ENCODE data around the gene PSMB2. TPM values are rescaled to one million over a fixed set of nuclear protein-coding genes. Genes with fewer than 3 reads are reported as not detected.

The PSMB2 gene
- total and polyA plus RNA-seq, 10 of the 15 experiments (the other 5 are each of a cell fraction or from before 2014, with no cell fraction given): 71.7 to 299 (median 145) TPM

GRCh38 chr1:35557611-35558373, 83.5 kb downstream of the PSMB2 start, which contains the start of gene NCDN (continued):
- TF ChIP-seq, protein P1, sequence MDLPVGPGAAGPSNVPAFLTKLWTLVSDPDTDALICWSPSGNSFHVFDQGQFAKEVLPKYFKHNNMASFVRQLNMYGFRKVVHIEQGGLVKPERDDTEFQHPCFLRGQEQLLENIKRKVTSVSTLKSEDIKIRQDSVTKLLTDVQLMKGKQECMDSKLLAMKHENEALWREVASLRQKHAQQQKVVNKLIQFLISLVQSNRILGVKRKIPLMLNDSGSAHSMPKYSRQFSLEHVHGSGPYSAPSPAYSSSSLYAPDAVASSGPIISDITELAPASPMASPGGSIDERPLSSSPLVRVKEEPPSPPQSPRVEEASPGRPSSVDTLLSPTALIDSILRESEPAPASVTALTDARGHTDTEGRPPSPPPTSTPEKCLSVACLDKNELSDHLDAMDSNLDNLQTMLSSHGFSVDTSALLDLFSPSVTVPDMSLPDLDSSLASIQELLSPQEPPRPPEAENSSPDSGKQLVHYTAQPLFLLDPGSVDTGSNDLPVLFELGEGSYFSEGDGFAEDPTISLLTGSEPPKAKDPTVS (IDR thresholded peaks at IDR 0.05; ENCODE audit: low read depth, low read length): no peak
- peak; percentile 98 for TF ChIP-seq NR2C1 (IDR thresholded peaks at IDR 0.05)
- peak; percentile 97 for TF ChIP-seq CHD2 (IDR thresholded peaks at IDR 0.05; ENCODE audit: borderline replicate concordance, low read depth, low read length)
- TF ChIP-seq, protein P2, sequence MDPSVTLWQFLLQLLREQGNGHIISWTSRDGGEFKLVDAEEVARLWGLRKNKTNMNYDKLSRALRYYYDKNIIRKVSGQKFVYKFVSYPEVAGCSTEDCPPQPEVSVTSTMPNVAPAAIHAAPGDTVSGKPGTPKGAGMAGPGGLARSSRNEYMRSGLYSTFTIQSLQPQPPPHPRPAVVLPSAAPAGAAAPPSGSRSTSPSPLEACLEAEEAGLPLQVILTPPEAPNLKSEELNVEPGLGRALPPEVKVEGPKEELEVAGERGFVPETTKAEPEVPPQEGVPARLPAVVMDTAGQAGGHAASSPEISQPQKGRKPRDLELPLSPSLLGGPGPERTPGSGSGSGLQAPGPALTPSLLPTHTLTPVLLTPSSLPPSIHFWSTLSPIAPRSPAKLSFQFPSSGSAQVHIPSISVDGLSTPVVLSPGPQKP (IDR thresholded peaks at IDR 0.05; ENCODE audit: low read depth, low read length): peak; percentile 64
- TF ChIP-seq POLR2A (IDR thresholded peaks at IDR 0.05; ENCODE audit: low read depth, low read length): peak; percentile 93
- peak; percentile 48; the same call in 1 of the 2 replicates for TF ChIP-seq RUNX3 (IDR thresholded peaks at IDR 0.05; ENCODE audit: low read length)
- TF ChIP-seq, protein P3, sequence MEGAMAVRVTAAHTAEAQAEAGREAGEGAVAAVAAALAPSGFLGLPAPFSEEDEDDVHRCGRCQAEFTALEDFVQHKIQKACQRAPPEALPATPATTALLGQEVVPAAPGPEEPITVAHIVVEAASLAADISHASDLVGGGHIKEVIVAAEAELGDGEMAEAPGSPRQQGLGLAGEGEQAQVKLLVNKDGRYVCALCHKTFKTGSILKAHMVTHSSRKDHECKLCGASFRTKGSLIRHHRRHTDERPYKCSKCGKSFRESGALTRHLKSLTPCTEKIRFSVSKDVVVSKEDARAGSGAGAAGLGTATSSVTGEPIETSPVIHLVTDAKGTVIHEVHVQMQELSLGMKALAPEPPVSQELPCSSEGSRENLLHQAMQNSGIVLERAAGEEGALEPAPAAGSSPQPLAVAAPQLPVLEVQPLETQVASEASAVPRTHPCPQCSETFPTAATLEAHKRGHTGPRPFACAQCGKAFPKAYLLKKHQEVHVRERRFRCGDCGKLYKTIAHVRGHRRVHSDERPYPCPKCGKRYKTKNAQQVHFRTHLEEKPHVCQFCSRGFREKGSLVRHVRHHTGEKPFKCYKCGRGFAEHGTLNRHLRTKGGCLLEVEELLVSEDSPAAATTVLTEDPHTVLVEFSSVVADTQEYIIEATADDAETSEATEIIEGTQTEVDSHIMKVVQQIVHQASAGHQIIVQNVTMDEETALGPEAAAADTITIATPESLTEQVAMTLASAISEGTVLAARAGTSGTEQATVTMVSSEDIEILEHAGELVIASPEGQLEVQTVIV (IDR thresholded peaks at IDR 0.05; ENCODE audit: borderline replicate concordance, partially characterized antibody): no peak
- no peak; the same call in 1 of the 2 replicates for TF ChIP-seq PAX8 (IDR thresholded peaks at IDR 0.05)
- no peak for TF ChIP-seq ZNF24 (IDR thresholded peaks at IDR 0.05)
- TF ChIP-seq ZNF217 (IDR thresholded peaks at IDR 0.05): peak; percentile 69; the same call in 1 of the 2 replicates
- peak; percentile 86 for TF ChIP-seq TAF1 (IDR thresholded peaks at IDR 0.05; ENCODE audit: borderline replicate concordance, low read depth, low read length)
- no peak for TF ChIP-seq SPI1 (IDR thresholded peaks at IDR 0.05; ENCODE audit: borderline replicate concordance, insufficient read depth, low read depth, low read length)
- TF ChIP-seq EED (IDR thresholded peaks at IDR 0.05; ENCODE audit: low read depth): no peak
- TF ChIP-seq ZNF622 (IDR thresholded peaks at IDR 0.05): no peak
- TF ChIP-seq BCL11A (IDR thresholded peaks at IDR 0.05; ENCODE audit: low read depth, low read length): no peak
- no peak for TF ChIP-seq ZNF274 (IDR thresholded peaks at IDR 0.05; ENCODE audit: insufficient read depth, insufficient read length)
- no peak for TF ChIP-seq ZBTB4 (CRISPR knock-in tag; IDR thresholded peaks at IDR 0.05)
- peak; percentile 57; the same call in 1 of the 2 replicates for TF ChIP-seq RELB (IDR thresholded peaks at IDR 0.05; ENCODE audit: low read depth)
- no peak for TF ChIP-seq SUZ12 (IDR thresholded peaks at IDR 0.05; ENCODE audit: unreplicated experiment)
